GM12801 (cell line): ENCODE results near the gene DAAM2.

Experiments used
- TF ChIP-seq, protein P1 (sequence below): IDR thresholded peaks from one replicate; pipeline ENCODE4 v1.5.1; 2011; ENCODE audit warnings: control low read depth; ENCODE audit not compliant: insufficient read length; ENCODE audit errors: extremely low read depth

Gene DAAM2

DNA sequence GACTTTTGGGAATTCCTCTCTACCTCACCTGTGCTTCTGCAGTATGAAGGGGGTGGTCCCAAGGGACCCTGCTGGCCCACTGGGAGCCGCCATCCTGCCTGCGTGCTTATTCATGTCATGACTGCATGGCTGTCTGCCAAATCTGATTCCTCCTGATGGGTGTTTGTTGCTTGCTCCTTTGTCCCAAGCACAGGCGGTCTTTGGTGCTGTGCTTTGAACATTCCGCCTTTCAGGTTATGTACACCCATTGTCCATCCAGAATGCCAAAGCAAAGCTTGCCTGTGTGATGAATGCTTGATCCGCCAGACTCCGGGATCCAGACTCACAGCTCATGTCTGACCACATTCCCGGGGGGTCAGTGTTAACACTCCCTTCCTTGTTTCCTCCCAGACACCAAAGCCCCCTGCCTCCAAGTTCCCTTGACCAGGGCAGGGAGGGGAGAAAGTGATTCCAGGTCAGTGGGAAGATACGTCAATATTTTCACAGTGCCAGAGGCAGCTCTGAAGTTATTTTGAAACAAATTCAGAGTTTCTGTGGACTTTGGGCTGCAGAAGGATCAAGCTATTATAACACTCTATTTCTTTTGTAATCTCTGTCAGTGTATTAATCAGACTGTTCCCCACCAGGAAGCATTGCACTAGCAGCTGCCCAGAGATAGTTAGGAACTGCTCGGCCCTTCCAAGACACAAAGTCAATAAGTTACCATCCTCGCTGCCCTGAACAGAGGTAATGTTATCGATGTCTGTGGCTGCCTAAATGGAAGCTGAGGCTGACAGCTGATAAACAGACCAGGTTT, 9.5 kb downstream of the DAAM2 start:
- TF ChIP-seq, protein P1, sequence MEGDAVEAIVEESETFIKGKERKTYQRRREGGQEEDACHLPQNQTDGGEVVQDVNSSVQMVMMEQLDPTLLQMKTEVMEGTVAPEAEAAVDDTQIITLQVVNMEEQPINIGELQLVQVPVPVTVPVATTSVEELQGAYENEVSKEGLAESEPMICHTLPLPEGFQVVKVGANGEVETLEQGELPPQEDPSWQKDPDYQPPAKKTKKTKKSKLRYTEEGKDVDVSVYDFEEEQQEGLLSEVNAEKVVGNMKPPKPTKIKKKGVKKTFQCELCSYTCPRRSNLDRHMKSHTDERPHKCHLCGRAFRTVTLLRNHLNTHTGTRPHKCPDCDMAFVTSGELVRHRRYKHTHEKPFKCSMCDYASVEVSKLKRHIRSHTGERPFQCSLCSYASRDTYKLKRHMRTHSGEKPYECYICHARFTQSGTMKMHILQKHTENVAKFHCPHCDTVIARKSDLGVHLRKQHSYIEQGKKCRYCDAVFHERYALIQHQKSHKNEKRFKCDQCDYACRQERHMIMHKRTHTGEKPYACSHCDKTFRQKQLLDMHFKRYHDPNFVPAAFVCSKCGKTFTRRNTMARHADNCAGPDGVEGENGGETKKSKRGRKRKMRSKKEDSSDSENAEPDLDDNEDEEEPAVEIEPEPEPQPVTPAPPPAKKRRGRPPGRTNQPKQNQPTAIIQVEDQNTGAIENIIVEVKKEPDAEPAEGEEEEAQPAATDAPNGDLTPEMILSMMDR = no peak

DNA sequence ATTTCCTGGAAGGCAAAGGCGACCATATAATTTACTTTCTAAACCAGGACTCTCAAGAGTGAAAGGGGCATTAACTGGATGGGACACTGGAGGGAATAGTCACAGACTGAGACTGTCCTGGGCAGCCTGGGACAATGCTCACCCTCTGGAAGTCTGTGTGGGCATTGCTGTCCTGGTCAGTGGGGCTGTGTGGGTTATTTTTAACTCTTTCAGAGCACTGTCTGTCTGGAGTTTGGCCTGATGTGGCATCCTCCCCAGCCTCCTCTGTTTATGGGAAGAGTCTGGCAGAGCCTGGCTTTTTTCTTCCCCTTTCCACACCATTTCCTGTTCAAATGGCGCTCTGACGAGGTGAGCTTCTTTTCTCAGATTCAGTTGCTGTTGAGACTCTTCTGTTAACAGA, 11.7 kb downstream of the DAAM2 start:
- TF ChIP-seq, protein P1 = no peak

DNA sequence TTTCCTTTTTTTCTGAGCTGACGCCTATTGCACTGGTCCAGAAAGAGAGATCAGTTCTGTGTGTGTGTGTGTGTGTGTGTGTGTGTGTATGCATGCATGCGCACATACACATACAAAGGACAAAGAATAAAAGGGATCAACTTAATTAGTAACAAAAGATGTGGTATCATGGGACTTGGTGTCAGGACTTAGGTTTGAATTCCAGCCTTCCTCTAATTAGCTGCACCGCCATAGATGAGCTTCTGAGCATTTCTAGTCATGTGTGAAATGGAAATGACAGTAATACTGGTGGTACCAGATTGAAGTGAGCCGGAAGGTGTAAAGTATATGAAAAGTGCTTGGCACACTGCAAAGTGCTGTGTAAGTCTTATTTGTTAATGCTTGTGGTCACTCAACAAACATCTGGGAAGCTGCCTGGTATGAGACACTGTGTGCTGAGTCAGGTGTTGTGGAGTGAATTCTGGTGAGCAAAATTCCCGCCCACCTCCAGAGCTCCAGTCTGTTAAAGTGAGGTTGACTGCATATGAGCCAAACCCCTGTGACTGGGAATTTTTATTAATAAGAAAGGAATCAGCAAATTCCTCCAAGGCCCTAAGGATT, 12.4 kb downstream of the DAAM2 start:
- TF ChIP-seq, protein P1 = no peak

DNA sequence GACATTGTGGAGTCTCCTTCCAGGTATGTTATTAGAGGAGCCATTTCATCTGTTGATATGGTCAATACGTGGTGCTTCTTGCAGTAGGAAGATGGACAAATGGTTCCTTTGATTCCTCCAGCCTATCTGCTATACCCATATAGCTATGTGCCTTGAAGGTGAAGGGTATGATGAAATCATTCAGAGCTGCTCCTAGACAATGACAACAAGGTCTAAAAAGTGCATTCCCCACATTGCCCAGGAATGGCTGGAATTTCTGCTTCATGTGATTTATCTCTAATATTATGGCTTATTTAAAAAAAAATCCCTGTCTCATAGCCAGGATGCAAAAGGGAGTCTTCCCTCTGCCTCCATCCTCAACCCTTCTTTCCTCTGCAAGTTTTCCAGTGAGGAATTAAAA, 14.1 kb downstream of the DAAM2 start:
- TF ChIP-seq, protein P1 = no peak

DNA sequence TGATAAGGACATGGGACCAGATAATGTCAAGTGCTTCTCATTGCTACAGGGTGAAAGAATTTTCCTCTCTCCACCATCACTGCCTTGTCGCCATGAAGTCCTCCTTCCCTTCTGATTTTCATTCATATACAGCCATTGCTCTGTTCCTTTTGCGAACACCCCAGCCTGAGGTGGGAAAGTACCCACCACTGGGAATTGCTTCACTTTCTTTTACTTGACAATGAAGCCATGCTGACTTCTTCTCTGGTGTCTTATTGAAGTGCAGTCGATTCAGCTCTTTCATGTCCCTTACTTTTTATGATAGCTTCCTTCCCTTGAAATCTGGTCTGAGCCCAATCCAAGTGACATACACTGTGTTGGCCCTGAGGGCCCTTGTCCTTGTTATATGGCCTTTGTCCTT, 16.2 kb downstream of the DAAM2 start:
- TF ChIP-seq, protein P1 = no peak

DNA sequence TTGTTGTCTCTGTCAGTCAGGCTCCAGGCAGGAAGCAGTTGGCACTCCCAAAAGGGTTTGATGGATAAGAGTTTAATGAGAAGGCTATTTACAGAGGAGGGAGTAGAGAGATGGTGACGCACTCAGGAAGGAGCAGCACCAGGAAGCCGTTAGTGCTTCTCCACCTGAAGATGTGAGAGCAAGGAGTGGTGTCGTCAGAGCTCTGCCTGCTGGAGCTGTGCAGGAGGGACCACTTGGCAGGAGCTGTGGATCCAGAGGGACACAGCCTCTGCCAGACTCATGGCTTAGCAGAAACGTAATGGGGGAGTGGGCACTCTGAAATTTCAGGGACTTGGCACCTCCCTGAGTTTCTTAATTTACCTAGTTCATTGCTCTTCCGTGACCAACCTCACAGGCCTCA, 16.8 kb downstream of the DAAM2 start:
- TF ChIP-seq, protein P1 = no peak

DNA sequence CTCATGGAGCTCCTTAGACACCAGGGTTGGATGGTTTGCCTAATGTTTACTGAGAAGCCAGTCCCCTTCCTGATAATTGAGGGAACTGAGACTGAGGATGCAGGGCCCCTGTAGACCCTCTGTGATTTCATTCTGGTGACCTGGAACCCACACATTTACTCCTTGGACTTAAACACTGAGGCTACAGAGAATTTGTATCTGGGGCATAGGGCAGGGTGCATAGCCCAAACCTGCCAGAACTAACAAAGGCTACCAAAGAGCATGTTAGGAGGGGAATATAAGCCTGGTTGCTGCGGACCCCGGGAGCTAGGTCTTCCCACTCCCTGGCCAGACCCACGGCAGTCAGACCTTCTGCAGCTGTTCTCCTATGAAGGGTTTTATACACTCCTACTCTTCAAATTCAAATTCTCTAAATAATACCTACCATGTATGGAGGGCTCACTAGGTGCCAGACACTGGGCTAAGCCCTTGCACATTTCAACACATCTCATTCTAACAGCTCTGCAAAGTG, 19.7 kb downstream of the DAAM2 start:
- TF ChIP-seq, protein P1 = no peak
